ENCODE data around the gene MSH3.
"Not testable (repeated sequence)": the region's sequence is repeated elsewhere in the genome, so short reads cannot be mapped to it uniquely, and the experiment has no call there.

MSH3 gene

GRCh38 chr5:80777347-80778287 is 123.2 kb downstream of the MSH3 start:
- no peak for TF ChIP-seq ZFX (IDR thresholded peaks at IDR 0.05; ENCODE audit: borderline replicate concordance)
- no peak overlapping the region for H3K27ac ChIP-seq

- no peak for TF ChIP-seq ZFX (IDR thresholded peaks at IDR 0.05; ENCODE audit: borderline replicate concordance)
- no peak for TF ChIP-seq CTCF (IDR thresholded peaks at IDR 0.05)
- H3K27ac ChIP-seq: no peak overlapping the region
These were observed 125.6 kb downstream of the MSH3 start for GRCh38 chr5:80780024-80780423.

- no peak overlapping the region for H3K27ac ChIP-seq
- TF ChIP-seq CTCF (IDR thresholded peaks at IDR 0.05): no peak
- TF ChIP-seq ZFX (IDR thresholded peaks at IDR 0.05; ENCODE audit: borderline replicate concordance): no peak
These were observed 126.4 kb downstream of the MSH3 start for GRCh38 chr5:80780761-80781285.

- no peak for TF ChIP-seq ZFX (IDR thresholded peaks at IDR 0.05; ENCODE audit: borderline replicate concordance)
- TF ChIP-seq CTCF (IDR thresholded peaks at IDR 0.05): no peak
- no peak overlapping the region for H3K27ac ChIP-seq
These were observed 126.9 kb downstream of the MSH3 start for GRCh38 chr5:80781356-80781755.

- no peak for TF ChIP-seq CTCF (IDR thresholded peaks at IDR 0.05)
- no peak for TF ChIP-seq ZFX (IDR thresholded peaks at IDR 0.05; ENCODE audit: borderline replicate concordance)
These were observed 128.2 kb downstream of the MSH3 start for GRCh38 chr5:80782626-80783025.

GRCh38 chr5:80783751-80784150 is 129.3 kb downstream of the MSH3 start:
- H3K27ac ChIP-seq: not testable (repeated sequence)

More at GRCh38 chr5:80782626-80783025, 128.2 kb downstream of the MSH3 start:
- H3K27ac ChIP-seq: no peak overlapping the region

- TF ChIP-seq ZFX (IDR thresholded peaks at IDR 0.05; ENCODE audit: borderline replicate concordance): no peak
- TF ChIP-seq CTCF (IDR thresholded peaks at IDR 0.05): no peak
- no peak overlapping the region for H3K27ac ChIP-seq
These were observed 130.0 kb downstream of the MSH3 start for GRCh38 chr5:80784451-80784850.

GRCh38 chr5:80789319-80790016 is 135.0 kb downstream of the MSH3 start:
- not testable (repeated sequence) for H3K27ac ChIP-seq
